Measurements from ENCODE around the gene SPIN2A. TPM values are rescaled to one million over a fixed set of nuclear protein-coding genes. Genes with fewer than 3 reads are reported as not detected.

Gene SPIN2A
- total and polyA plus RNA-seq, 2 of the 8 experiments (the other 6 are each of a cell fraction or from before 2014, with no cell fraction given): 3.2 to 4.2 TPM

DNA sequence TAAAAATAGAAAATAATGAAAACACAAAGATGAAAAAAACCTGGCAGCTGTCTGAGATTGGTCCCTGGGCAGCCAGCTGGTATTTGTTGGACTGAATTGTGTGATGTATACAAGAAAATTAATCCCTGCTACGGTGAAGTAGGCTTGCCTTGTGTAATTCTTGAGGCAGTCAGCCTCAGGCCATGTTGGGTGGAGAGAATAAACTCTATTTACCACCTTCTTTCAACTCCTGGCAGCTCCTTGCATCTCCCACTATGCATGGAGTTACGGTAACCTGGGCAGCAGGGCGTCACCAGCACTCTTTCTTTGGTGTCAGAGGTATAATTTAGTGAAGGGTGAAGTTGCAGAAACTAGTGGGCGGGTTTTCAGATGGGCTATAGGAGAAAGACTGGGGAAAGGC lies 3.5 kb downstream of the SPIN2A start (continued):
- TF ChIP-seq CHD7 (IDR thresholded peaks at IDR 0.05; ENCODE audit: insufficient replicate concordance, low read length) (no peak), SIX5 (IDR thresholded peaks at IDR 0.05; ENCODE audit: low read depth, low read length) (no peak), RXRA (IDR thresholded peaks at IDR 0.05; ENCODE audit: insufficient read depth, low read depth, low read length) (no peak), SAP30 (IDR thresholded peaks at IDR 0.05; ENCODE audit: insufficient read depth, insufficient replicate concordance, low read length) (no peak), POU5F1 (IDR thresholded peaks at IDR 0.05; ENCODE audit: low read depth, low read length) (no peak), MAX (IDR thresholded peaks at IDR 0.05) (no peak), USF2 (IDR thresholded peaks at IDR 0.05; ENCODE audit: low read length) (no peak), RAD21 (IDR thresholded peaks at IDR 0.05 in 1 of 2, conservative IDR thresholded peaks at IDR 0.05 in 1 of 2; ENCODE audit: low read depth in 2 of 2, low read length in 2 of 2) (no peak), TCF12 (IDR thresholded peaks at IDR 0.05; ENCODE audit: low read depth, low read length) (no peak)

Measured in H1 (cell line).